ENCODE data around the gene SLC6A19. TPM values are rescaled to one million over a fixed set of nuclear protein-coding genes. Genes with fewer than 3 reads are reported as not detected.
A peak's percentile ranks its signal among the peaks of the same experiment; 100 is the strongest.

The SLC6A19 gene
- total RNA-seq, 1 experiment from 2014 or later = not detected

DNA sequence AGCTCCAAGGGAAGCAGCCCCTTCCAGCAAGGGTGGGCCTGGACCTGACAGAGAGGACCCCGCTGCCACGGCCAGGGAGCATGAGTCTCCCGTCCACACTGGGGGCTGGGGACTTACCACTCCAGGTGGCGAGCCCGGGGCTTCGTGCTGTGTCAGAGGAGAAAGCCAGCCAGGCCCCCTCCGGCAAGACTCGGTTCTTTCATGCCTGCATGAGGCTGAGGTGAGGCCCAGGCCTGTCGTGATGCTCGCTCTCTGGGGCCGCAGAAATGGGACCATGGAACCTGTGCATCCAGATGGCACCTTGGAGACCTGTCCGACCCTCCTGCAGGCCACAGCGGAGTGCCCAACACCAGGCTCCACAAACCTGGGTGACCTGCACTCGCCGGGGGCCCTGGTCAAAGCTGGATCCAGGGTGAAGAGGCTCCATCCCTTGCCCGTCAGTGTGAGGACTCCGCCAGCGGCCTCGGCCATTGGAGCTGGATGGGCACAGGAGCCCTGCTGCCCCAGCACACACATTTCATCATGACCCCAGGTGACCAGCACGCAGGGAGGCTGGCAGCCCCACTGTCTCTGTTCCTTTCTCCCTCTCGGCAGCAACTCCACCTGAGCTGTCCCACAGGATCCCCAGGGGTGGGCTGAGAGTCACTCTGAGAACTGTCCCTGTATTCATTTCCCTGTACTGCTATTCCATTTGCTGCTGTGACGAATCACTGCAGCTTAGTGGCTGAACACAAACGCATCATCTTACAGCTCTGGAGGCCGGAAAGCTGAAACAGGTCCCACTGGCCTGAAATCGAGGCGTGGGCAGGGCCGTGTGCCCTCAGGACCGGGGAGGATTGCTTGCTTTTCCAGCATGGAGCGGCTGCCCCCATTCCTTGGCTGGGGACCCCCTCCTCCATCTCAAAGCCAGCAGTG, 48.2 kb downstream of the SLC6A19 start:
- DNase-seq (peak; percentile 2), ATAC-seq (no peak)
- no peaks in the 10 kb centered on the region for H3K9me3 ChIP-seq (ENCODE audit: low read length)
- H3K9me2 ChIP-seq (replicated peaks; ENCODE audit: low read length) = no peaks in the 10 kb centered on the region
- ChIA-PET CTCF (no interaction called here), POLR2A (ENCODE audit: unreplicated experiment) (no interaction called here)
- no peaks in the 10 kb centered on the region for H3F3A ChIP-seq (ENCODE audit: low read length, unreplicated experiment)
- H3K4me1 ChIP-seq (ENCODE audit: insufficient read depth, low read length) = no peaks in the 10 kb centered on the region
- no peak overlapping the region for H3K27ac ChIP-seq (ENCODE audit: low read length)
- BruUV-seq (replicated peaks) = no TSS peak
- intact Hi-C loops (cut with micrococcal nuclease) = no loop called here
- H3K27me3 ChIP-seq (ENCODE audit: low read length) = 0 out of 2 replicates have a peak, but pooled peaks cover 6% of the 10 kb centered on the region
- no peak overlapping the region for H3K4me2 ChIP-seq (ENCODE audit: low read length)
- H4K20me1 ChIP-seq (ENCODE audit: low read length) = no peaks in the 10 kb centered on the region
- H2AFZ ChIP-seq (ENCODE audit: low read length) = no peak overlapping the region
- H3K79me2 ChIP-seq (ENCODE audit: low read length) = no peaks in the 10 kb centered on the region
- TF ChIP-seq, protein P1, sequence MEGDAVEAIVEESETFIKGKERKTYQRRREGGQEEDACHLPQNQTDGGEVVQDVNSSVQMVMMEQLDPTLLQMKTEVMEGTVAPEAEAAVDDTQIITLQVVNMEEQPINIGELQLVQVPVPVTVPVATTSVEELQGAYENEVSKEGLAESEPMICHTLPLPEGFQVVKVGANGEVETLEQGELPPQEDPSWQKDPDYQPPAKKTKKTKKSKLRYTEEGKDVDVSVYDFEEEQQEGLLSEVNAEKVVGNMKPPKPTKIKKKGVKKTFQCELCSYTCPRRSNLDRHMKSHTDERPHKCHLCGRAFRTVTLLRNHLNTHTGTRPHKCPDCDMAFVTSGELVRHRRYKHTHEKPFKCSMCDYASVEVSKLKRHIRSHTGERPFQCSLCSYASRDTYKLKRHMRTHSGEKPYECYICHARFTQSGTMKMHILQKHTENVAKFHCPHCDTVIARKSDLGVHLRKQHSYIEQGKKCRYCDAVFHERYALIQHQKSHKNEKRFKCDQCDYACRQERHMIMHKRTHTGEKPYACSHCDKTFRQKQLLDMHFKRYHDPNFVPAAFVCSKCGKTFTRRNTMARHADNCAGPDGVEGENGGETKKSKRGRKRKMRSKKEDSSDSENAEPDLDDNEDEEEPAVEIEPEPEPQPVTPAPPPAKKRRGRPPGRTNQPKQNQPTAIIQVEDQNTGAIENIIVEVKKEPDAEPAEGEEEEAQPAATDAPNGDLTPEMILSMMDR (conservative IDR thresholded peaks at IDR 0.05; ENCODE audit: low read depth, low read length) = no peak
- no peak for TF ChIP-seq EZH2 (IDR thresholded peaks at IDR 0.05; ENCODE audit: low read length, unreplicated experiment)
- TF ChIP-seq EZH2phosphoT487 (IDR thresholded peaks at IDR 0.05; ENCODE audit: borderline replicate concordance, low read length) = no peak
- no peak overlapping the region for H3K9ac ChIP-seq (ENCODE audit: low read length)
- H3K4me3 ChIP-seq (ENCODE audit: low read length) = no peak overlapping the region
- no peaks in the 10 kb centered on the region for H3K36me3 ChIP-seq (ENCODE audit: low read depth, low read length)

DNA sequence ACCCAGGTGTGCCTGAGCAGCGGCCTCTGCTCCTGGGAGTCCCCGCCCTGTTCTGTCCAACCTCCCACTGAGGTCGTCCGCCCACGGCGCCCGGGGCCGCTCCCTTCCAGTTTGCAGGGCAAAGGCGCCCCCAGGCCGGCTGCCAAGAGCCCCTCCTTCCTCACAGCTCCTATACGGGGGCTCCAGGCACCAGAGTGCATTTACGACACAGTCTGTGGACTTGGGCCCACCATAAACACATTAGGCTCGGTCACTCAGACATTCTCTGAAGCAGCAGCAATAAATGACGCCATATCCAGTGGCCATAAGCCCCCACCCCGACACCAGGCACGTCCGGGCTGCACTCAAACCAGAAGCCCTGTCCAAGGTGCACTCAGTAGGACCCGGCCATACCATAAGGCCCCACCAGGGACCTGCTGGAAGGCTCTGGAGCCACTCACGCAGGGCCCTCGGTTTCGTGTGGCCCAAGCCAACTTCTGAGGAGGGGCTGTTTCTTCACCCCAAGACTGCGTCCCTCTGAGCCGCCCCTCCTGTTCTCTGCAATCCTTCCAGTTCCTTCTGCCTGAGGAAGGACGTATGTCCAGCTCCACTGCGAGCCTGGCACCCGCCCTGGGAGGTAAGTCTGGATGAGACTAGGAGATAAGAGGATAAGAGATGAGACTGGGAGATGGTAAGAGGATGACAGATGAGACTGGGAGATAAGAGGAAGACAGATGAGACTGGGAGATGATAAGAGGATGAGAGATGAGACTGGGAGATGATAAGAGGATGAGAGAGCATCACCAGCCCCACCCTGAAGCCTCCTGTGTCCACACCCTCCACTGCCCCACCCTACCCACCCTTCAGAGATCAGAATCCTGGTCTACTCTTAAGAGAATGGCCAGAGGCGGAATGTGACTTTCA, 50.5 kb downstream of the SLC6A19 start:
- no peaks in the 10 kb centered on the region for H3K36me3 ChIP-seq (ENCODE audit: low read depth, low read length)
- CTCF ChIA-PET = no interaction called here
- ATAC-seq (no peak), DNase-seq (no peak)
- no TSS peak for BruUV-seq (replicated peaks)
- intact Hi-C loops (cut with micrococcal nuclease) = no loop called here
- no peak overlapping the region for H3K27ac ChIP-seq (ENCODE audit: low read length)
- TF ChIP-seq, protein P1 (conservative IDR thresholded peaks at IDR 0.05; ENCODE audit: low read depth, low read length) = no peak
- TF ChIP-seq EZH2 (IDR thresholded peaks at IDR 0.05; ENCODE audit: low read length, unreplicated experiment) (no peak), EZH2phosphoT487 (IDR thresholded peaks at IDR 0.05; ENCODE audit: borderline replicate concordance, low read length) (no peak)
- POLR2A ChIA-PET (ENCODE audit: unreplicated experiment) = no interaction called here
- no peak overlapping the region for H3K4me3 ChIP-seq (ENCODE audit: low read length)
- no peaks in the 10 kb centered on the region for H3K9me3 ChIP-seq (ENCODE audit: low read length)
- H3K4me2 ChIP-seq (ENCODE audit: low read length) = no peak overlapping the region
- no peak overlapping the region for H2AFZ ChIP-seq (ENCODE audit: low read length)
- no peaks in the 10 kb centered on the region for H3F3A ChIP-seq (ENCODE audit: low read length, unreplicated experiment)
- H3K79me2 ChIP-seq (ENCODE audit: low read length) = no peaks in the 10 kb centered on the region
- H3K9ac ChIP-seq (ENCODE audit: low read length) = no peak overlapping the region
- no peaks in the 10 kb centered on the region for H4K20me1 ChIP-seq (ENCODE audit: low read length)
- no peaks in the 10 kb centered on the region for H3K27me3 ChIP-seq (ENCODE audit: low read length)
- no peaks in the 10 kb centered on the region for H3K9me2 ChIP-seq (replicated peaks; ENCODE audit: low read length)
- no peaks in the 10 kb centered on the region for H3K4me1 ChIP-seq (ENCODE audit: insufficient read depth, low read length)
